CD4-positive, alpha-beta T cell treated with Interferon gamma for 1 hour (primary cell): Measurements from ENCODE around the gene WNT6.
"Not testable (repeated sequence)": the region's sequence is repeated elsewhere in the genome, so short reads cannot be mapped to it uniquely, and the experiment has no call there.

Source experiments
- DNase-seq: peaks from one replicate; pipeline ENCODE4 v3.0.0-alpha.2; 2020

Gene WNT6

DNA sequence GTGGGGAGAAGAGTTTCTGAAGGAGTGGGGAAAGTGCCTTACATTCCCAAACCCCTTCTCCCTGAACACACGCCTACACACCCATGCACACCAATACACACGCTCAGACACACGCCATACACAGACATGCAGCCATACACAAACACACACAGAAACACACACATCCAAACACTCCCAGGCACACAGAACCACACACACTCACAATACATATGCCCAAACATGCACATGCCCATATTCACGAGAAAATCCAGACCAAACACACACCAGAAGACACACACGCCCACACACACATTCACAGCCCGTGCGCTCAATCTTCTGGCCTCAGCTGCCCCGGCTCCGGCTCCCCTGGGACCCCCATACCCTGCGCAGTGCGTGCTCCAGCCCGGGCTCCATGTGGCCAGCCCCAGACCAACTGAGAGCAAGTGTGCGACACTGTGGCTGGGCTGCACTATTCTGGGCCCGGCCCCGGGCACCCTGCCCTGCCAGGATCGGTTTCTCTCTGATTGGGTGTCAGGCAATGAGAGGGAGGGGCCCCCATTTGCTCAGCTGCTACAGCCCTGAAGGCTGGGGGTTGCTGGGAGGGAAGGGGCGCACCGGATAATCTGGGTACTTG, 28.1 kb upstream of the WNT6 start, which contains the start of gene PRKAG3:
Gene PRKAG3, minus strand, starts transcription at position 426 of the 613 bp plus-strand sequence.
- DNase-seq = no peak

DNA sequence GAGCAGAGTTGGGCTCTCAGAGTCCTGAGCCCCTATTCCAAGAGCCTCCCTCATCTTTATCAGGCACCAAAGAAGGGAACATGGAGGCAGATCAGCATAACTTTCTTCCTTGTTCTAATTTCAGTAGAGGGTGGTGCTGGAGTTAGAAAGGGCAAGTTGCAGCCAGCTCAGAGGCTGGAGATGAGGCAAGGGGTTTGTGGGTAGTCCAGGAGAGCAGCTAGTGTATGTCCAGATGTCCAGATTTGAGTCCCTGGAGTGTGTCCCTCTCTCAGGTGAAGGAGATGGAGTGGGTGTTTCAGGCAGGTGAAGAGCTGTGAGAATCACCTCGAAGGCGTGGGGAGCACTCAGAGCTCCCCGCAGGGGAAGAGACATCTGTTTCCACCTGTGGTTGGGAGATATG, 27.5 kb upstream of the WNT6 start:
- no peak for DNase-seq

DNA sequence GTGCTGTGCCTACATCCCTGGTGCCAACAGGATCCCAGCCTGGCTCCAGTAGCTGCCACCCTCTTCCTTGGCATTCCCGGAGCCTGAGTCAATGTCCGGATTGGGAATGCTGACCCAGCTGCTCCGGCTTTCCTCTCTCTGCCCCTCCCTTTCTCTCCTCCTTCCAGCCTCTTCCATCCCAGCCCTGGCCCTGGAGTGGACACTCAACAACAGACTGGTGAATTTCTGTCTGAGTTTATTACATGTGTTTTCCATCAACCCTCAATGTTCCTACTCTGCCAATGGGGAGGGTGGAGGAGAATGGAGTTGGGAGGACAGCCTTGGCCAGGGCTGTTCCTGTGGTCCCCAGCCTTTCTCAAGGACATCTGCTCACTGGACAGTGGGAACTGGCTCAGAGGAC, 27.1 kb upstream of the WNT6 start:
- no peak for DNase-seq

- no peak for DNase-seq
These were observed 26.5 kb upstream of the WNT6 start for GRCh38 chr2:218833023-218833609.

GRCh38 chr2:218834685-218835084, 24.9 kb upstream of the WNT6 start:
- DNase-seq = no peak

DNA sequence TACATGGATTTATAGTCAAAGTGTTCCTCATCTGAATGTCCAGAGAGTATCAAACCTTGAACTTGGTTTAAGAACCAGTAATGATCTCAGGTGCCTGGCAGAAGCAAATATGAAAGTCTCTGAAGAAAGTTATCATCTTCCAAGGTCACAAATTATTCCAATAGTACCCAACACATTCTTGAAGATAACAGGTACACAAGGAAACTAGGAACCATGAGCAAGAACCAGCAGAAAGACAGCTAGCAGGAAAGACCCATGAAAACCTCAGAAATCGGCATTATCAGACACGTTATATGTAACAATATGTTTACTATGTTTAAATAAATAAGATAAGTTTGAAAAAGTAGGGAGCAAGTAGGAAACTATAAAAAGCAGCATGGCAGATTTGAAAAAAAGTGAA, 22.1 kb upstream of the WNT6 start:
- DNase-seq = no peak

DNA sequence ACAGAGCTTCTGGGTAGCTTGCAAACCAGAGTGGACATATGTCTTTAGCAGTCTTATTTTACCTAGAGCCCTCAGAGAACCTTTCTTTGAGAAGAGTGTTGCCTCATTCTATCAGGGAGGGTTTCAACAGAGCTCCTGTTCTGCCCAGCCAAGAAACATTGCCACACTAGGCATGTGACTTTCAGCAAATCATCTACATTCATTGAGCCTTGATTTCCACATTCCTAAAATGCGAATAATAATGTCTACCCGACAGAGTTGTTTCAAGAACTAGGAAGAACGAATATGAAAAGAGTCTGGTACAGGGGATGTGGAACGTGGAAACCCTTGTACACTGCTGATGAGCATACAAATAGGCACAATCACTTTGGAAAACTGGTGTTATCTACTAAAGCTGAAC, 20.2 kb upstream of the WNT6 start:
- peak; percentile 16 for DNase-seq

- DNase-seq = no peak
These were observed 19.7 kb upstream of the WNT6 start for GRCh38 chr2:218839888-218840287.

GRCh38 chr2:218844334-218844733, 15.3 kb upstream of the WNT6 start:
- not testable (repeated sequence) for DNase-seq

DNA sequence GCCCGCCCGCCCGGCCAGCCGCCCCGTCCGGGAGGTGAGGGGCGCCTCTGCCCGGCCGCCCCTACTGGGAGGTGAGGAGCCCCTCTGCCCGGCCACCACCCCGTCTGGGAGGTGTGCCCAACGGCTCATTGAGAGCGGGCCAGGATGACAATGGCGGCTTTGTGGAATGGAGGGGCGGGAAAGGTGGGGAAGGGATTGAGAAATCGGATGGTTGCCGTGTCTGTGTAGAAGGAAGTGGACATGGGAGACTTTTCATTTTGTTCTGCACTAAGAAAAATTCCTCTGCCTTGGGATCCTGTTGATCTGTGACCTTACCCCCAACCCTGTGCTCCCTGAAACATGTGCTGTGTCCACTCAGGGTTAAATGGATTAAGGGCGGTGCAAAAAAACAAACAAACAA, 12.6 kb upstream of the WNT6 start:
- DNase-seq = not testable (repeated sequence)

DNA sequence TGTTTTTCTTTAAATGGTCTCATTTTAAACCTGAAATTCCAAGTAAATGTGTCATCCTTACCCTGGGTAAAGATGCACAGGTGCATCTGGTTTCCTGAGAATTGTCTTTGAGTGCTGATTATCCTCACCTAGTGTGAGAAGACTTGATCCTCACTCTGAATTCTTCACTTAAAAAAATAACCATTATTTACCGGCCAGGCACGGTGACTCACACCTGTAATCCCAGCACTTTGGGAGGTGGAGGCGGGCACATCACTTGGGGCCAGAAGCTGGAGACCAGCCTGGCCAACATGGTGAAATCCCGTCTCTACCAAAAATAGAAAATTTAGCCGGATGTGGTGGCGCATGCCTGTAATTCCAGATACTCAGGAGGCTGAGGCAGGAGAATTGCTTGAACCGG, 9.9 kb upstream of the WNT6 start:
- DNase-seq = no peak

- DNase-seq = no peak
These were observed 8.8 kb upstream of the WNT6 start for GRCh38 chr2:218850796-218851195.

- DNase-seq = no peak
These were observed 8.3 kb upstream of the WNT6 start for GRCh38 chr2:218851286-218851685.

GRCh38 chr2:218852911-218853667, 6.5 kb upstream of the WNT6 start:
- DNase-seq = peak; percentile 47

DNA sequence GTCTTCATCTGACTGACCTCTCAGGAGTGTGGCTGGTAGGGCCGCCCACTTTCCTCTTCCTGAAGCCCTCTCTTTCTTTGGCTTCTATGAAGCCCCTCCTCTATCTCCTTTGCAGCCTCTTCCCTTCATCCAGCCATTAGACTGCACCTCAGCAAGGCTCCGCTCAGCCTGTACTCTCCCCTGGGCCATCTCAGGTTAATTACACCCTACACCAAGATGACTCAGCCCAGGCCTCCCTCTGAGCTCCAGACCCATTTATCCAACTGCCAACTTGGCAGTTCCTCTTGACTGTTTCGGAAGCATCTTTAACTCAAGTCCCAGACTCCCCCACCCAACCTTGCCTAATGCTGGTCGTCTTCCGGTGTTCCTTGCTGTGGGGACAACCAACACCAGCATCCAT, 5.8 kb upstream of the WNT6 start:
- no peak for DNase-seq

DNA sequence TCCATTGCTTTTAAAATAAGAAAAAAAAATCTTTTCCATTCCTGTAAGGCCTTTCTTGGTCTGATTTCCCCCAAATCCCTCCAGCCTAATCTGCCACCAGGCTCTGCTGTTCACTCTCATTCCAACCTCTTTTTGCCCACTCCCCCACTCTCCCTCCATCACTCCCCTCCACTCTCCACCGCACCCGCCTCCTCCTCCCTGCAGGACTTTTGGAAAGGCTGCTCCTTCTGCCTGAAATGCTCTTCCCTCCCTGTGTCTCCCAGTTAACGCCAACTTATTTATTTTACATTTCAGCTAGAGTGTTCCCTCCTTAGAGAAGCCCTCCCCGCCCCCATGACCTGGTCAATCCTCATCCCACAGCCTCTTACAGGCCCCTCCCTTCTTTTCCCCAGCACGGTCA, 4.7 kb upstream of the WNT6 start:
- DNase-seq = no peak

DNA sequence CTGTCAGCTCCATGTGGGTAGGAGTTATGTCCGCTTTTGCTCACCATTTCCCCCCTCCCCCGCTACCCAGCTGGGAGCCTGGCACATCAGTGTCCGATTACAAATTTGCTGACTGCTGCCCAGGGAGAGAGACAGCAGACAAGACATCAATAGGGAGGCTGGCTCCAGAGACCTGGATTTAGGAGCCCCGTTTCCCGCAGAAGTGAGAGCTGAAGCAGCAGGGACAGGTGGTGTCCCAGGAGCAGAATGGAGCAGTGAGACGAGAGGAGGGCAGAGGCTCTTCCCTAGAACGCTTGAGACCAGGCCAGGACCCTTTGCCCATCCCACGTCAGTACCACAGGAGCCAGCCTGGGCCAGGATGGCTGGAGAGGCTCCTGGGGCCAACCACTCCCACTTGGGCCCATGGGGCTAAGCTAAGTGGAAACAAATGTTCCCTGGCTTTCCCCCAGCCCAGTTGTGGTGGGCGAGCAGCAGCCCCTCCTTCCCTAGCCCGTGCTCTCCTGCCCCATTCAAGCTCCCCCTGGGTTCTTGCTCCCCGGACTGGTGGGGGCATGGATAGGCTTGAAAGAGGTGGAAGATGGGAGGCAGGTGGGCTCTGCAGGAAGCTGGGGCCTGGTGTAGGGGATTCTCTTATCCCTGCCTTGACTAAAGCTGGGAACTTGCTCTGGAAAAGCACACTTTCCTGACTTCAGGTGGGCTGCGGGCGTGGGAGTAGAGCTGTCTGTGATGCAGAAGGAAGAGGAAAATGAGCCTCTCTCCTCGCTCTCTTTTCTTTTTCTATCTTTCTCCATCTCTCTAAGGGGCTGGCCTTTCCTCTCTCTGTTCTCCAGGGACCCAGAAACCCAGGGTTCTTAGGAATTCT, 4.1 kb upstream of the WNT6 start:
- DNase-seq = no peak

DNA sequence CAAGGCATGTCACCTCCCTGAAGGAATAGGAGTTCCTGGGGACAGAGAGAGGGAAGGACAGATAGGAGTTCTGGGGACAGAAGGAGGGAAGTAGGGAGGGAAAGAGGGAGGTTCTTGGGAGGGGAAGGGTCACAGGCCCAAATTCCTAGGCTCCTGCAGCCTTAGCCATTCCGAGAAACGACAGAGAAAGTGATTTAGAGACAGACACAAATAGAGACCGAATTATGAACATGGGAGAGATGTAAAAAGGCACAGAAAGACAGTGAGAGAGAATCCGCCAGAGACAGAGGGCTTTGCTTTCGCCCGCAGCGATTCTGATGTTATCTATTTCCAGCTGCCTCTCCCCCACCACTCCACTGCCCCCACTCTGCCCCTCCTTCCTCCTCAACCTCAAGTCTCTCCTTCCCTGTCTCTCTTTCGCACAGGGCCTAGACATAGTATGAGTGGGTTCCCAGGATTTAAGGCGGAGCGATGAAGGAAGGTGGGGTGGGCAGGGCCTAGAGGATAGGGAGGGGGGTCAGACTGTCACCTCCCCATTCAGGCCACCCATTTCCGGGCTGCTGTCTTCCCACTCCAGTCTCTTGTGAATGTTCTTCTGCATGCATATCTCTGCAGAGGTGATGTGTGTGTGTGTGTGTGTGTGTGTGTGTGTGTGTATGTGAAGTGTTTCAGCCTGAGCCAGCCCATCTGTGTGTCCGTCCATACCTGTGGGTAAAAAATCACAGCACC, 3.3 kb upstream of the WNT6 start:
- no peak for DNase-seq

DNA sequence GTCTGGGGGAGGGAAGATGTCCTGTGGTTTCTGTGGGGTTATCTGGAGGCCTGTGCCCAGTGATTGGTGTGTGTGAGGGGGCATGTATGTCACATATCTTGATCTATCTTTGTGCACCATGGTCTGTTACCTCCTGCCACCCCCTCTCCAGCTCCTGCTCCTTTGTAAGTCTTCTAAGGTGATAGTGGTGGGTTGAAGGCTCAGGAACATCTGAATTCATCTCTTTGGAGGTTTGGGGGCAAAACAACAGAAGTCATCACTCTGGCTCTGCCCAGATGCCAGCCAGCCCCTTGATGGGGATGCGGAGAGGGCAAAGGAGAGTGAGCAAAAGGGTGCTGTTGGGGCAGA, 2.7 kb upstream of the WNT6 start:
- DNase-seq = no peak

- no peak for DNase-seq
These were observed 2.1 kb upstream of the WNT6 start for GRCh38 chr2:218857371-218858137.

GRCh38 chr2:218858138-218858445, 1.5 kb upstream of the WNT6 start:
- no peak for DNase-seq
